Transverse colon (tissue), 4 donors: ENCODE measurements around the gene FOXA1. TPM values are rescaled to one million over a fixed set of nuclear protein-coding genes. Genes with fewer than 3 reads are reported as not detected.
A peak's percentile ranks its signal among the peaks of the same experiment; 100 is the strongest.

ENCODE experiments used
- DNase-seq: peaks from one replicate; pipeline ENCODE4 v3.0.0-alpha.2; 2019
- H3K27ac ChIP-seq, 4 donors: fragments of 200-600 bp; sonication (generic); 2 replicates each; pipeline ENCODE4 v1.5.1; 2016 to 2018; ENCODE audit warnings: inconsistent platforms in 4 of 4
- H3K27me3 ChIP-seq: fragments of 200-600 bp; sonication (generic); 2 replicates; pipeline ENCODE4 v1.5.1; 2017; ENCODE audit warnings: inconsistent platforms
- H3K36me3 ChIP-seq, 4 donors: fragments of 200-600 bp; sonication (generic); 2 replicates each; pipeline ENCODE4 v1.5.1; 2017 to 2019; ENCODE audit warnings: inconsistent platforms in 4 of 4
- H3K4me1 ChIP-seq, 4 donors: fragments of 200-600 bp; sonication (generic); 2 replicates each; pipeline ENCODE4 v1.5.1; 2017 to 2020; ENCODE audit warnings: inconsistent platforms in 4 of 4
- H3K4me3 ChIP-seq, 4 donors: fragments of 200-600 bp; sonication (generic); 1 replicate in 1 of 4; 2 replicates in 3 of 4; pipeline versions ENCODE4 v1.5.1 to v1.6.1; 2017 to 2019; ENCODE audit warnings: inconsistent platforms in 4 of 4
- H3K9me3 ChIP-seq, 2 donors: fragments of 200-600 bp; sonication (generic); 2 replicates each; pipeline ENCODE4 v1.5.1; 2017 to 2019; ENCODE audit warnings: inconsistent platforms in 2 of 2
- EP300 ChIP-seq: sonication (generic); formaldehyde crosslinking; IDR thresholded peaks from one replicate; pipeline ENCODE4 v1.6.1; 2017; ENCODE audit warnings: antibody characterized with exemption, low read depth
- POLR2A ChIP-seq: fragments of 450-650 bp; IDR thresholded peaks from one replicate; pipeline ENCODE4 v1.6.1; 2016; ENCODE audit warnings: antibody characterized with exemption, mild to moderate bottlenecking, moderate library complexity
- POLR2AphosphoS5 ChIP-seq, 3 donors: sonication (generic); formaldehyde crosslinking; IDR thresholded peaks; one replicate each; pipeline ENCODE4 v1.6.1; 2016; ENCODE audit warnings: antibody characterized with exemption in 3 of 3
- WGBS, 2 donors: methylation state at CpG; one replicate each; pipeline ENCODE4 v1.1.5; 2018; ENCODE audit warnings: low coverage in 1 of 2; 5-methylcytosine and 5-hydroxymethylcytosine counted together
- in situ Hi-C, 4 donors: fragments of 200-750 bp; cut with MboI; loops; one replicate each; pipeline versions ENCODE4 v1.15.0 to v1.15.1; 2017; ENCODE audit warnings: low sequenced_read_pairs in 3 of 4, low pct_ligation_motif_present in 1 of 4, low pct_unique_long_range_greater_than_20kb in 1 of 4
- intact Hi-C: fragments of 100-400 bp; cut with DNase I; formaldehyde crosslinking; loops from one replicate; pipeline ENCODE4 v1.15.1; 2023; ENCODE audit warnings: low total_unique reads
- total RNA-seq, 4 donors: library from RNA; depleted of rRNA; stranded (reverse); fragments of >200 nt; gene quantifications; one replicate each; pipeline ENCODE4 v1.1.0, GENCODE V29; 2016
- TF ChIP-seq, protein P1 (sequence below), 5 experiments: fragments of 200-600 bp in 3 of 5; fragments of 450-650 bp in 2 of 5; sonication (generic) in 3 of 5; IDR thresholded peaks; 1 replicate in 2 of 5; 2 replicates in 3 of 5; pipeline ENCODE4 v1.5.1; 2016 to 2017; ENCODE audit warnings: antibody characterized with exemption in 5 of 5, inconsistent platforms in 3 of 5, mild to moderate bottlenecking in 2 of 5, moderate library complexity in 1 of 5

Gene FOXA1
- total RNA-seq, 4 donors from 2014 or later: 53.2 to 157 (median 71.4) TPM

DNA sequence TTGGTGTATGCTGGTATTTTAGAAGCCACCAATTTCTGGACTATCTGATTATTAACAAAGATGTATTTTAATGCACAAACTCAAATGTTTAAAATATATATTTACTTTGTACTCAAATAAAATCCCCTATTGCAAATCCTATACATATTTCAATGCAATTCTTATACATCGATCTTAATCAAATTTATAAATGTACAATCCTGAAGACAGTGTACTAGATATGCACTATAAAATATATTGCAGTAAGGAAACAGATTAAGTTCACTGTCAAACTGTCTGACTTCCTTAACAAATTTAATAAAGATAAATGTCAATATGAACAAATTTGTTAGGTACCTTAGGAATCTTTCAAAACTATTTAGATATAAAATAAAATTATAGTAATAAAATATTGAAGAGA lies 43.9 kb downstream of the FOXA1 start:
- no peak for DNase-seq
- TF ChIP-seq, protein P1, sequence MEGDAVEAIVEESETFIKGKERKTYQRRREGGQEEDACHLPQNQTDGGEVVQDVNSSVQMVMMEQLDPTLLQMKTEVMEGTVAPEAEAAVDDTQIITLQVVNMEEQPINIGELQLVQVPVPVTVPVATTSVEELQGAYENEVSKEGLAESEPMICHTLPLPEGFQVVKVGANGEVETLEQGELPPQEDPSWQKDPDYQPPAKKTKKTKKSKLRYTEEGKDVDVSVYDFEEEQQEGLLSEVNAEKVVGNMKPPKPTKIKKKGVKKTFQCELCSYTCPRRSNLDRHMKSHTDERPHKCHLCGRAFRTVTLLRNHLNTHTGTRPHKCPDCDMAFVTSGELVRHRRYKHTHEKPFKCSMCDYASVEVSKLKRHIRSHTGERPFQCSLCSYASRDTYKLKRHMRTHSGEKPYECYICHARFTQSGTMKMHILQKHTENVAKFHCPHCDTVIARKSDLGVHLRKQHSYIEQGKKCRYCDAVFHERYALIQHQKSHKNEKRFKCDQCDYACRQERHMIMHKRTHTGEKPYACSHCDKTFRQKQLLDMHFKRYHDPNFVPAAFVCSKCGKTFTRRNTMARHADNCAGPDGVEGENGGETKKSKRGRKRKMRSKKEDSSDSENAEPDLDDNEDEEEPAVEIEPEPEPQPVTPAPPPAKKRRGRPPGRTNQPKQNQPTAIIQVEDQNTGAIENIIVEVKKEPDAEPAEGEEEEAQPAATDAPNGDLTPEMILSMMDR (IDR thresholded peaks at IDR 0.05): no peak
- TF ChIP-seq POLR2A (no peak), EP300 (no peak), POLR2AphosphoS5 (IDR thresholded peaks at IDR 0.05) (no peak)
- Histone ChIP-seq H3K4me1 (peaks cover 0 to 11% (median 5%) of the 10 kb centered on the region in 4 donors), H3K9me3 (no peaks in the 10 kb centered on the region), H3K4me3 (no peak overlapping the region), H3K27me3 (no peaks in the 10 kb centered on the region), H3K36me3 (no peaks in the 10 kb centered on the region), H3K27ac (no peak overlapping the region)
- in situ Hi-C loops: loop anchor here in 1 of 4 donors (25.0 kb wide), 1 partner anchor 289 kb away; no protein-coding TSS in a partner anchor
- intact Hi-C loops: no loop called here
- 79 to 82% methylated on average over 1 of the region's 1 CpG for WGBS, 2 donors

- no peak overlapping the region for H3K4me3 ChIP-seq
- TF ChIP-seq POLR2AphosphoS5 (IDR thresholded peaks at IDR 0.05) (no peak), EP300 (no peak), POLR2A (no peak)
- TF ChIP-seq, protein P1 (IDR thresholded peaks at IDR 0.05): no peak
- no peaks in the 10 kb centered on the region for H3K9me3 ChIP-seq
- intact Hi-C loops (no loop called here), in situ Hi-C loops (loop anchor here in 1 of 4 donors (25.0 kb wide), 1 partner anchor 288 kb away; no protein-coding TSS in a partner anchor)
- H3K36me3 ChIP-seq: no peaks in the 10 kb centered on the region
- no peak for DNase-seq
- 46 to 59% methylated on average over 5 of the region's 5 CpGs for WGBS, 2 donors
- no peak overlapping the region for H3K27ac ChIP-seq
- no peaks in the 10 kb centered on the region for H3K27me3 ChIP-seq
- H3K4me1 ChIP-seq: peaks cover 0 to 11% (median 5%) of the 10 kb centered on the region in 4 donors
These were observed 44.5 kb downstream of the FOXA1 start for GRCh38 chr14:37550511-37550910.

GRCh38 chr14:37546621-37547447 lies 48.2 kb downstream of the FOXA1 start:
- Histone ChIP-seq H3K27ac (peak overlapping the region in 3 of 4 donors; percentile 22 to 37 (median 24)), H3K4me3 (no peak overlapping the region), H3K4me1 (peaks cover 0 to 11% (median 6%) of the 10 kb centered on the region in 4 donors), H3K27me3 (no peaks in the 10 kb centered on the region), H3K9me3 (no peaks in the 10 kb centered on the region), H3K36me3 (no peaks in the 10 kb centered on the region)
- DNase-seq: no peak
- in situ Hi-C loops (no loop called here), intact Hi-C loops (no loop called here)
- 34 to 41% methylated on average over 6 of the region's 6 CpGs for WGBS, 2 donors
- TF ChIP-seq, protein P1 (IDR thresholded peaks at IDR 0.05): no peak
- TF ChIP-seq POLR2AphosphoS5 (IDR thresholded peaks at IDR 0.05): no peak
- no peak for TF ChIP-seq POLR2A
- no peak for TF ChIP-seq EP300

GRCh38 chr14:37545174-37545573 lies 49.9 kb downstream of the FOXA1 start:
- no peaks in the 10 kb centered on the region for H3K27me3 ChIP-seq
- DNase-seq: no peak
- in situ Hi-C loops (no loop called here), intact Hi-C loops (no loop called here)
- no peaks in the 10 kb centered on the region for H3K9me3 ChIP-seq
- TF ChIP-seq EP300 (no peak), POLR2AphosphoS5 (IDR thresholded peaks at IDR 0.05) (no peak), POLR2A (no peak)
- TF ChIP-seq, protein P1 (IDR thresholded peaks at IDR 0.05): no peak
- no peak overlapping the region for H3K4me3 ChIP-seq
- no peak overlapping the region for H3K27ac ChIP-seq
- H3K36me3 ChIP-seq: no peaks in the 10 kb centered on the region
- H3K4me1 ChIP-seq: peaks cover 0 to 11% (median 6%) of the 10 kb centered on the region in 4 donors
